ELF-1 (cell line): ENCODE data around the gene FNBP1L.
A peak's percentile ranks its signal among the peaks of the same experiment; 100 is the strongest.
"Not testable (repeated sequence)": the region's sequence is repeated elsewhere in the genome, so short reads cannot be mapped to it uniquely, and the experiment has no call there.

Source experiments
- DNase-seq: peaks from one replicate; pipeline ENCODE4 v3.0.0-alpha.2; 2016; ENCODE audit warnings: low read depth, low spot score

FNBP1L gene

DNA sequence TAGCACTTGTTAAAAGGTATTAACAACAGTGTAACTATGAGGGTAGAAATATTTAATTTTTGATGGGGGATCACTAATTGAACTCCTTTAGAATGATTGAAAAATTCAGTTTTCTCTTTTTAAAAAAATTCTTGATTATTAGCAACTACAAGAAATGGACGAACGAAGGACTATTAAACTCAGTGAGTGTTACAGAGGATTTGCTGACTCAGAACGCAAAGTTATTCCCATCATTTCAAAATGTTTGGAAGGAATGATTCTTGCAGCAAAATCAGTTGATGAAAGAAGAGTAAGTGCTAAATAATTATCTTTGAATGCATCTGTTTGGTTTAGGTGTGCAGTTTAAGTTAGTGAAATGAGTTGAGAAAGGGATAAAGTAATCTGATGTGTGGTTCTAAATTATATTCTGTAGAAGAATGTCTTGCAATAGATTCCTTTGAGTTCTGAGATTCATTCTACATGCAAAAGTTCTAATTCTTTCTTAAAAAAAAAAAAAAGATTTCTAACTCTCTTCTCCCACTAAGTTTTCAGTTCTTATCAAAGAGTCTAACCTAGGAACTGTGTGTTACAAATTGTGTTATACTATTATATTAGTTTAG, 85.0 kb downstream of the FNBP1L start:
- DNase-seq = no peak

DNA sequence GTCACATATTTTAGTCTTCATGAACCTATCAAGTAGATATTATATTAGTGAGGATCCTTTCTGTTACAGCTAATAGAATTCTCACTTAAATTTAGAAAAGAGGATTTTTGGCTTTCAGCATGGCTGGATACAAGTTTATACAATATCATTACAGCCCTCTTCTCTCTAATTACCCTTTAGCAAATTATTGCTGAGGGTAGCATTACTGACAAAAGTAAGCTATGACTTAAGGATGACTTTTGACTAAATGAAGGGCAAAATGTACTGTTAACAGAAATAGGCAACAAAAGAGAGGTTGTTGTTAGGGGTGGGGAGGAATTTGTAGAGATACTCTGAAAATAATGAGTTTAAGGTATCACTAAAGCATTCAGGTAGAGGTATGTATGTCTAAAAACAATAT, 85.8 kb downstream of the FNBP1L start:
- DNase-seq = no peak

DNA sequence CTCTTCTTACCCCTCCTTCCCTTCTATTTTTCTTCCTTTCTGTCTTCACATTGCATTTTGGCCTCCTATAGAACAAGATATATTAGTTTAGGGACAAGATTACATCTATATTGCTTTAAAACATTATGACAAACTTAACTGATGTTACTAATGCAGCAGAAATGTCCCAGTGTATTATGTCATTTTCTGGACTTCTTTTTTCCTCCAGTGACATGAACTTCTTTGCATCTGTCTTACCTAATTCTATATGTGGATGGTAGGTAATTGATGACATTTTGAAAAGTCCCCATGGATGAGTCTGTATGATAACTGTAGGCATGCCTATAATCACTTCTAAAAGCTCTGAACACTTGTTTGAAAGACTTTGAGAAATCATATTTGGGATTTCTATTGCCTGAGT, 89.5 kb downstream of the FNBP1L start:
- no peak for DNase-seq

DNA sequence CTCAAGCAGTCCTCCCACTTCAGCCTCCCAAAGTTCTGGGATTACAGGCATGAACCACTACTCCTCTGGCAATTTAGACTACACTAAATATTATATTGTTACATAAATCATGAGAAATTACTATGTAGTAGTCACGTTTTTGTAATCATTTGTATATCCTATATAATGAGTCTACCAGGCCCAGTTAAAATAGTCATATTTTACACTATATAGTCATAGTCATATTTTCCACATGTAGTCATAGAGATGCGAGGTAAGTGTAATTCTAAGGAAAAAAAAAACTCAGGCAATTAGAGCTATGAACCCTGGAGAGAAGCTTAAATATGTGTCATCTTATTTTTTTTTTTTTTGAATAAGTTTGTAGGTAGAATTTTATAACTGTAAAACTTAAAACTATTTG, 90.0 kb downstream of the FNBP1L start:
- no peak for DNase-seq

DNA sequence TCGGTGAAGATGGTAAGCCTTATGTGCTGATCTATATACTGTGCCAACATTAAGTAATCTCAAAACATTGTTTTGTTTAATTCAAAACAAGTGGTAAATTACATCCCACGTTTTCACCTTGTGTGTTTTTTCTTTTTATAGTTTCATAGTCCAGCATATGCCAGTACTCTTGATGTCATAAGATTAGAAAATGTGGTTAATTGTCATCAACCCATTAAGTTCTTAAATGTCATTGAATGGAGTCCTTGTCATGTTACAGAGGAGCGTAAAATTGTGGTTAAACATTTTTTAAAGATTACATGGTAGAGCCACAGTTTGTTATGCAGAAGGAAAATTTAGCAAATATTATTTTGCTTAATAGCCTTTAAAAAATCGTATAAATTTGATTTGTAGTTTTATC, 93.1 kb downstream of the FNBP1L start:
- no peak for DNase-seq

DNA sequence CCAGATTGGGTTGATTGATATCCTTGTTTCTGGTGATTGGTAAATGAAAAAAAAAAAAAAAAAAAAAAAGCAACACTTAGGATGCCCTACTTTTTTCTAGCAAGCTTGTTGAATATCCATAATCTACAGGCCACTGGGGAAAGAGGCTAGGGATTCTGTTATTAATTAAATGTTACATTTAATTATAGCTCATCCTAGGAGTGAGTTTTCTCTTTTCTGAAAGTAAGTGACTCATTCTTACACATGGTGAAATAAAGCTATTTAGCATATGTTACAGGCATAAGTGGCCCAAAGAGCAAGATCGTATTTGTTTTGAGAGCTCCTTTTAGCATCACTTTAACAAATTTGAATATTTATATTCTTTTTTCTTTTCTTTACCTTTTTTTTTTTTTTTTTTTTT, 94.5 kb downstream of the FNBP1L start:
- DNase-seq = no peak

DNA sequence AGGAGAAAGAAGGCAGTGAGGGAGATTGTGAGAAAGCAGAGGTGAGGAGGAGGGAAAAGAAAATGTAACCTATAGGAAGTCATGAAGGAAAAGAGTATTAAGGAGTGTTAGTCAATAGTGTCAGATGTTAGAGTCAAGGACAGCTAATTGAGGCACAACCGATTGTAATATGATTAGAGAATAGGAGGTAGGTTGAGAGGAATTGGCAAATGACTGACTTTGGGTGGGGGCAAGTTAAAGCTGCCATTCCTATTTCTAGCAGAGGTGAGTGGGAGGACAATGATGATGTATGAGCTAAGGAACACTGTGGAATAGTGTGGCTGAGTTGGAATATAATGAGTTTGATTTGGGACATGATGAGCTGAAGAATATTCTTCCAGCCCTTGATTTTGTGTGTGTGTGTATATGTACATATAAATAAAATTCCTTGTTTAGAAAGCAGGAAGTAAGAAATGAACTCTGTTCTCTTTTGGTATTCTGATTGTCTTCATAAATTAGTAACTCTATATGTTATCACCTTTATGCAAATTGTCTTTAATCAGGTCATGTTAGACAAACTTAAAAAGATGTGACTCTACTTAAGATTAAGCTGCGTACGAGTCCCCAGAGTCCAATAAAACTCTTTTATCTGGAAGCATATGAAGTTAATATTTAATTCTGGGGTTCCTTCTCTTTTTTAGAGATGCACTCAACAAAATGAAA, 98.4 kb downstream of the FNBP1L start:
- no peak for DNase-seq

GRCh38 chr1:93549131-93549530, 101.2 kb downstream of the FNBP1L start:
- DNase-seq = no peak

- DNase-seq = no peak
These were observed 101.9 kb downstream of the FNBP1L start for GRCh38 chr1:93549811-93550210.

DNA sequence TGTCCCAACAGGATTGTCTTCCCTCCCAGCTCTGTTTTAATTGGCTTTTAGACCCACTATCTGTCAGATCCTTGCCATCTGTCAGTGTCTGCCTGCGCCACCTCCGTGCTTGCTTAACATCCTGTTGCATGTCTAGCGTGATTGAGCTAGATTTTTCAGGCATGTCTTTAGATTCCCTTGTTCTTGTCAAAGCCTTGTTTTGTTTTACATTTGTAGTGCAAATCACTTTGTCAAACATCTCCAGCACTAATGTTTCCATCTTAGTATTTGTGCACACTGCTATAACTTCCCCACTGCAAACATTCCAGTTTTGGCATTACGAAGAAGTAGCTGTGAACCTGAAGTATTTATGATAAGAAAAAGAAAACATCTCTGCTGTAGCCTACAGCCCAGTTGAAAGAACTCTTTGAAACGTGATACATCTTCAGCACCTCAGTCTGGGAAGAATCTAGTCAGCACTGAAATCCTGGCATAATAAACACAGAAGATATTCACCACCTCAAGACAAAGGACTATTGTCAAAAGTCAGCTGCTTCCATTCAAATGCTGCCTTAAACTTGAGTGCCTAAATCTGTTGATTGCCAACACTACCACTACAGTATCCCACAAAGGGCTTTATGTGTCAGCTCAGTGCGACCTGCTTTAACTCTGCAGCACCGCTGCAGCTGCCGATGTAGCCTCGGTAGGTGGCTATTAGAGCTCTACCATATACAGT, 105.0 kb downstream of the FNBP1L start:
- DNase-seq = no peak

GRCh38 chr1:93553886-93554490, 106.1 kb downstream of the FNBP1L start:
- not testable (repeated sequence) for DNase-seq

- no peak for DNase-seq
These were observed 107.3 kb downstream of the FNBP1L start for GRCh38 chr1:93554883-93555872.

DNA sequence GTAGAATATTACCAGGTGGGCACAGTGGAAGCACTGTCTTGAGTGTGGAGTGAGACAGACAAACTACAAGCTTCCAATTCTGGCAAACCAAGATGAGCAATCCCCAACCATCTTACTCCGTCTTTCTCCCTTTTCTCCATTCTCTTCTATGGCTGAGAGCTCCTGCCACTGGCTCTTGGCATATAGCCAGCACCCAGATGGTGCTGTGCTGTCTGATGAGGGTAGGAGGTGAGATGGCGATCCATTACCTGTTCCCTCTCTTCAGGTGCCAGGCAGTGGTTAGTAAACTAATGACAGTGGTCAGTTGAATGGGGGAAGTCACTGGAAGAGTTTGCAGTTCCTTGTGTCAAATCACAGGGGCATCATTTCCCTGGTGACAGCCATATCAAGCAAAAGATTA, 108.4 kb downstream of the FNBP1L start:
- DNase-seq = no peak

DNA sequence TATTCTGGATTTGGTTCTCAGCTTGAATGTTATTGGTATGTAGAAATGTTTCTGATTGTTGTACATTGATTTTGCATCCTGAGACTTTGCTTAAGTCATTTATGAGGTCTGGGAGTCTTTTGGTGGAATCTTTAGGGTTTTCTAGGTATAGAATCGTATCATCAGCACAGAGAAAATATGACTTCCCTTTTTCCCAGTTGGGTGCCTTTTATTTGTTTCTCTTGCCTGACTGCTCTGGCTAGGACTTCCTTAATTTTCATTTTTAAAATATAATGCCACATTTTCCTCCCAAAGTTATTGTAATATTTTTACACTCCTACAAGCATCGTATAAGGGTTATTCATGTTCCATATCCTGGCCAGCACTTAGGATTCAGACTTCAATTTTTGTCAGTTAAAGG, 111.1 kb downstream of the FNBP1L start:
- DNase-seq = no peak

DNA sequence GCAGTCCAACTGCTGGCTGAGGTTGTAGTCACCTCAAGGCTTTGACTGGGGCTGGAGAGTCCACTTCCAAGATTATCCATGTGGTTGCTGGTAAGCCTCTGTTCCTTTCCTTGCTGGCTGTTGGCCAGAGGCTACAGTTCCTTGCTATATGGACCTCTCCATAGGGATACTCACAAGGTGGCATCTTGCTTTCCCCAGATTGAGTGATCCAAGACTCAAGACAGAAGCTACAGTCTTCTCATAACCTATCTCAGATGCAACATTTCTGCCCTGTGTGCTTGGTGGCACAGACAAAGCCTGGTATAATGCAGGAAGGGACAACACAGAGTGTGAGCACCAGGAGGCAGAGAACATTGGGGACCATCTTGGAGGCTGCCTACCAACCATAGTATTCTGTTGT, 111.8 kb downstream of the FNBP1L start:
- no peak for DNase-seq

DNA sequence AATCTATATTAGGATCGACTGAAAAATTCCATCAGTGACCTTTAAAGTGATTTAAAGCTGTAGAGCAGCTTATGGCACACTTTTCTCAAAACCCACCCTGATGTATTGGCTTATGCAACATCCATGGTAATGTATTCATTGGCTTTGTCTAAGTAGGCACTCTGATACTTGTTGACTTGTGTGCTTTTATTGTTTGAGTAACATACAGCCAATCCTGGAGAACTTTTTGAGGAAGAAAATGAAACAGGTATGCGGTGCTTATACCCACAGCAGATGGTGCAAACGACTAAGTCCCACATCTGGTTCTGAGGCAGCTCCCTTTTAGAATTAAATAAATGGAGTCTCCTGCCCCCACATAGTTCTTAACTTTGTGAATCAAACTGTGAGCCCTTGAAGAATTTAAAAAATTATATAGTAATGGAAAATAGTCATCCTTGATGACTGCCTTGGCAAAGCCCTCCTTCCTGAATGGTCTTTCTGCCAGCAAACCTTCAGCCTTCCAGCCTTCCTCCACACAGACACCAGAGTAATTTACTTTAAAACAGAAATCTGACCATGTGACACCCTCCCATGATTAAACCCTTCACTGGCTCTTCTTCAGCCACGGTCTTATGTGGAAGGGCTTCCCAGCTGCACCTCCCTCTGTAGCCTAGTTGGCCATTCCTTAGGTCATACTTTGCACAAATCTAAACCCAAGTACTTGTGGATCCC, 117.7 kb downstream of the FNBP1L start:
- no peak for DNase-seq

DNA sequence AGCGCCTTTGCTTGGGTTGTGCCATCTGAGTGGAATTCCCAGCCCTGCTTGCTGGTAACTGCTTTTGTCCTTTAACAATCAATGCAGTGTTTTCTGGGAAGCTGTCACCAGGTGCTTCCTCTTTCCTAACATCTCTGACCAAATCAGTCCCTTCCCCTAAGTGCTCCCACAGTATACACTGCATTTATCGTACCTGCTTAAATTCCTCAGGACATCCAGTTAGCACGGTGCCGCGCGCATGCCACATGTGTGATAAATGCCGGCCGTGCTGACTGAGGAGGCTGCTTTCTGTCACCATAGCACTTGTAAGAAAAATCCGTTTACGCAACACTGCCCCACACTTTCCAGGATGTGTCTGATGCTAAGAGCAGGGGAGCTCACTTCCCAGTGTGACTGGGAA, 118.3 kb downstream of the FNBP1L start:
- DNase-seq = no peak

- DNase-seq = peak; percentile 49
These were observed 119.5 kb downstream of the FNBP1L start for GRCh38 chr1:93567255-93567918.

DNA sequence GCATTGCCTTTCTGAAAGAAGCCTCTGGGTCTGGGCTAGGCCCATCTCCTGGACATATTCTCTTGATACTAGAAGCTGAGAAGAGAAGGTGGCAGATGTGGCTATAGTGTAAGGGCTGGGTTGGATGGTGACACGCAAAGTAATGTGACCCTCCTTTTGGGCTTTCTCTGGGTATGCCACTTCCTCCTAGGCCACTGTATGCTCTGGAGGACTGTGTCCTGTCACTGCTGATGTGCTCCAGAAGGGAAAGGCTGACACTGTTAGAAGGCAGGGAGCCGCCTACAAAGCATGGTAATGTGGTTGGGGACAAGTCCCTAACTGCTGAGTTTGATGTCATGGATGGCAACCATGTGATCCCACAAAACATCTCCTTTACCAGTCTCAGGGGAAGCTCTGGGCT, 121.6 kb downstream of the FNBP1L start:
- DNase-seq = no peak

DNA sequence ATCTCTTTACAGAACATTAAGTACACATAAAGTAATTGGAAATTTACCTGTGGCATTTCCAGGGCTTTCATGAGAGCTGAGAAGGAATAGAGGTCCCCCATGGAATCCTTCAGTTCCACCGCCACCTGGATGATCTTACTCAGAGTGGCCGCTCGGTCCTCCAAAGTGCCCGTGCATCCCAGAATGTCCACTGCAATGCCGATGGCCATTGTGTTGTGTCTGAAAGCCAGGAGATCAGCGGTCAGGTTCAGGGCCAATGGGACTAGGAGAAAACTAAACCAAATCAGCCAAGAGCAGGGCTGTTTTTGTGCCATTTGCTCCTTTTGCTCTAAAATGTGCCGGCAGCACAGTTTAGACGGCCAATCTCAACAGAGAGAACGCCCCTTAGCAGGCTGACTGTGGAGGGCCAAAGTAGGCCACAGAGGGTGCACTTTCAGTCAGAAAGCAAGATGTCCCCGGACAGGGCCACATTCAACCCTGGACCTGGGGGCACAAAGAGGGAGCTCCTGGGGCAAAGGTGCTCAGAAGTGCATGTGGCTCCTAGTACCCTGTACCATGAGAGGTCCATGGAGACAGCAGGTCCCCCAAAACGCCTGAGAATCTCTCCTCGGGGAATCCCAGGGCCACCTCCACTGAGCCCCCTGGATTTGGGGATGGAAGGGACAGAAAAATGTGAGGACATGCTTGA, 123.8 kb downstream of the FNBP1L start:
- DNase-seq = no peak
